GM19193 (cell line): ENCODE results near the gene ZFC3H1.

Experiments
- POLR2A ChIP-seq: IDR thresholded peaks from 4 replicates; pipeline ENCODE4 v1.6.1; 2011; ENCODE audit not compliant: insufficient read depth, insufficient read length; ENCODE audit errors: extremely low read depth

The ZFC3H1 gene

GRCh38 chr12:71621938-71622337 lies 41.7 kb downstream of the ZFC3H1 start:
- TF ChIP-seq POLR2A, result no peak

- no peak for TF ChIP-seq POLR2A
Observed at GRCh38 chr12:71610031-71610795, 53.4 kb downstream of the ZFC3H1 start.

GRCh38 chr12:71607494-71608330 lies 55.9 kb downstream of the ZFC3H1 start:
- no peak for TF ChIP-seq POLR2A

- no peak for TF ChIP-seq POLR2A
Observed at GRCh38 chr12:71605039-71605438, 58.6 kb downstream of the ZFC3H1 start.

- TF ChIP-seq POLR2A, result peak; percentile 23
Observed at GRCh38 chr12:71602761-71603577, 60.7 kb downstream of the ZFC3H1 start.

- TF ChIP-seq POLR2A, result no peak
Observed at GRCh38 chr12:71601546-71601945, 62.1 kb downstream of the ZFC3H1 start.

GRCh38 chr12:71599210-71599609 lies 64.4 kb downstream of the ZFC3H1 start:
- TF ChIP-seq POLR2A, result no peak

- no peak for TF ChIP-seq POLR2A
Observed at GRCh38 chr12:71594214-71594948, 69.3 kb downstream of the ZFC3H1 start.

- TF ChIP-seq POLR2A, result no peak
Observed at GRCh38 chr12:71592841-71593240, 70.8 kb downstream of the ZFC3H1 start.

- no peak for TF ChIP-seq POLR2A
Observed at GRCh38 chr12:71591601-71592000, 72.0 kb downstream of the ZFC3H1 start.

GRCh38 chr12:71589478-71589881 lies 74.2 kb downstream of the ZFC3H1 start:
- TF ChIP-seq POLR2A, result no peak

- TF ChIP-seq POLR2A, result no peak
Observed at GRCh38 chr12:71587012-71587411, 76.6 kb downstream of the ZFC3H1 start.

- no peak for TF ChIP-seq POLR2A
Observed at GRCh38 chr12:71585218-71585617, 78.4 kb downstream of the ZFC3H1 start.

GRCh38 chr12:71584356-71584755 lies 79.3 kb downstream of the ZFC3H1 start:
- no peak for TF ChIP-seq POLR2A
